HG03196 (cell line): ENCODE data around the gene PDE1C.
"Not testable (repeated sequence)": the region's sequence is repeated elsewhere in the genome, so short reads cannot be mapped to it uniquely, and the experiment has no call there.

Experiments used
- ATAC-seq: cut with Tn5 transposase; IDR thresholded peaks from one replicate; pipeline ENCODE4 v1.9.1; 2021; ENCODE audit not compliant: unreplicated experiment

Gene PDE1C

DNA sequence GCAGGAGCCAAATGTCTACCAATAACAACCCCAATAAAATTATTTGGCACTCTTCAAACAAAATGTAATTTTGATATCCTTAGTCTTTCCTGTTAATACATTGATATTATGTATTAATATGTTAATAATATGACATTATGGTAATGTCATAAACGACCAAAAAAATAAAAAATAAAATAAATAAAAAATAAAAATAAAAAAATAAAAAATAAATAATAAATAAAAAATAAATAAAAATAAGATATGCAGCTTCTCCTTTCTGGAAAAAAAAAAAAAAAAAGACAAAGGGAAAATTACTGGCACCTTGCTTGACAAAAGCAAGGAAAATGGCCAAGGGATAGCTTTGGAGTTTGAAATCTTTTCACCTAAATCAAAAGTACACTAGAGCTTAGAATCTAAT, 214.7 kb downstream of the PDE1C start:
- no peak for ATAC-seq

DNA sequence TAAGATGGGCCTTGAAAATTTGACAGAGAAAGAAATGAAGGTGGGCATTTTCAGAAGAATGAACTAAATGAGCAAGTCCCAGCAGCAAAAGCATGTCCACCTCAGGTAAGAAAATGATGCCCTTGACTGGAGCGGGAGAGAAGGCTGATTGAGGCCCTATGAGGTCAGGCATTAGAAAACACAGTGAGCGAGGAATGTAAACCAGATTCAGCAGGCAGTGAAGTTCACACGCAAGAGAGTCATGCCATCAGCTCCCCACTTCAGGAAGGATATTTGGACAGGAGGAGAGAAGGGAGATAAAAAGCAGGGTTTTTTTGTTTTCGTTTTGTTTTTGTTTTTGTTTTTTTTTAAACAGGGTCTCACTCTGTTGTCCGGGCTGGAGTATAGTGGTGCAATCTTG, 216.8 kb downstream of the PDE1C start:
- no peak for ATAC-seq

DNA sequence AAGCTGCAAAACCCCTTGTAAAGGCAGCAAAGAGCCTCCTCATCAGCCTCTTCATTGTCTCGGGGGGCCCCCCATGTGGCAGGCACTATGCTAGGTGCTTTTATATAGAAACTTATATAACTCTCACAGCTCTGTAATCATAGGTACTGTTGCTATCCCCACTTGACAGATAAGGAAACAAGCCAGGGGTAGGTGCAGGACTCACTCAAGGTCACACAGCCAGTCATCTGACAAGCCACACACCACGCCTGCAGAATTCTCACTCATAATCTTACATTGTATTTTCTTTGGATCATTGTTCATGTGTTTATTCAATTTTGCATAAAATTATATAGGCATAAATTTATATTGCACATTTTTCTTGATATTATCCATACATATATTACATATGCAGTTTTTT, 217.7 kb downstream of the PDE1C start:
- ATAC-seq, result no peak

DNA sequence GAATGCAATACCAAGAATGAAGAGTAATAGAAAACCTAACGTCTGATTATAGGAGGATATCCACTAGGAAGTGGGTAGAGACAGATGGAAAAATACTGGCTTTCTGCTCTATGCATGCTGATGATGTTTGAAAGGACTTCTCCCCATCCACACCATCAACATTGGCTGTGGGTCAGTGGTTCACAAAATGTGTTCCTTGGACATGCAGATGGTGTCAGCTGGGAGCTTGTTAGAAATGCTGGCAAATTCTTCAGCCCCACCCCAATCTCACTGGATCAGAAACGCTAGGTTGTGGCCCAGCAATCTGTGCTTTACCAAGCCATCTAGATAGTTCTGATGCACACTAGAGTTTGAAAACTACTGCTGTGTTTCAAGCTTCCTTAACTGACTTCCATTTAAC, 219.1 kb downstream of the PDE1C start:
- ATAC-seq, result no peak

DNA sequence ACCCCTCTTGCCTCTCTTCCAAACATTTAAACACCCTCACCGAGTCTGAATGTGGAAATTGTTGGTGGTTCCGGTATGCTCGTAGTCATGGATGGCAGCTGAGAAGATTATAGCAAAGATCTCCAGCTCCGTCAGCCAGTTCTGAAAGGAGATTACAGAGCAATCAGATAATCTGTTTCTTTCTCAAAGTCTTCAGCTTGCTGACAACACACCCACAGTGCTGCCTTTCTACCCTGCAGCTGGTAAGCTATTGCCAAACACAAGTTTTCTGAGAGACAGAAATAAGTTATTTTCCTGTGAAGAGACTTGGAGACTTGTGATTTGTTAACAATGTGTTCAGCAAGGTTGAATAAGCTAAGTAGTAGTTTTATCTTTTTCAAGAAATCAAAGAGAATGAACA, 219.6 kb downstream of the PDE1C start:
- no peak for ATAC-seq

DNA sequence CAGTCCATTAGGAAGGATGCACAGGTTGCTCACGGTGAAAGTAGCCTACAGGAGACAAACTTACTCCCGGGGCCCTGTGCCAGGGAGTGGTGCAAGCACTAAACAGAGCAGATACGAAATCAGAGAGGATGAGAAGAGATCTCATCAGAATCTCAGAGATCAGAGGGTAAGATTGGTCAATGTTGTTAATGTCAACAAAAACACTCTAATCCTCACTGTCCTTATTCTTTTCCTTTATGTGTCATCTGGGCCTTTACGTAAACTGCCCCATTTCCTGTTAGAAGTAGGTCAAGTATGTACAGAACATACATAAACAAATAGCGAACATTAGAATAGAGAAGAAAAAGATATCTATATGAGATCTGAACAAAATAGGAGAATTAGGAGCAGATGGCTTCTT, 220.1 kb downstream of the PDE1C start:
- ATAC-seq, result no peak

DNA sequence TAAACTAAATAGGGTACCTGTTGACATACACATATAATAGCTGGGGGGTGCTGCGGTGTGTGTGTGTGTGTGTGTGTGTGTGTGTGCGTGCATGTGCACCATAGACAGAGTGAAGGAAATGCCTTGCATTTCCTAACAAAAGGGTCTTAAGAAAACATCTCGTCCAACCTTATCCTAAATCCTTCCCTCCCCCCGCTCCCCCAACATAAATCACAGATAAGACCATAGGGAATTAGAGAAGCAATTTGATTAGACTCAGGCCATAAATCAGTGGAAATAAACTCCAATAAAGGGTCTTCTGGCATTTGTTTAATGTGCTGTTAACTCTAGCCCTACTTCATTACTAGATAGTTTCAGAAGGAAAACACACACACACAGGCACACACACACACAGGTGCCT, 234.7 kb downstream of the PDE1C start:
- no peak for ATAC-seq

DNA sequence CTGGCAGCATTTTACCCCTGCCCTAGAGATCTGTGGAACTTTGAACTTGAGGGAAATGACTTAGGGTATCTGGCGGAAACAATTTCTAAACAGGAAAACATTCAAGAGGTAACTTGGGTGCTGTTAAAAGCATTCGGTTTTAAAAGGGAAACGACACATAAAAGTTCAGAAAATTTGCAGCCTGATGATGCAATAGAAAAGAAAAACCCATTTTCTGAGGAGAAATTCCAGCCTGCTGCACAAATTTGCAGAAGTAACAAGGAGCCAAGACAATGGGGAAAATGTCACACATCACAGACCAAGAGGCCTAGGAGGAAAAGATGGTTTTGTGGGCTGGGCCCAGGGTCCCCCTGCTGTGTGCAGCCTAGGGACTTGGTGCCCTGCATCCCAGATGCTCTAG, 236.6 kb downstream of the PDE1C start:
- not testable (repeated sequence) for ATAC-seq

DNA sequence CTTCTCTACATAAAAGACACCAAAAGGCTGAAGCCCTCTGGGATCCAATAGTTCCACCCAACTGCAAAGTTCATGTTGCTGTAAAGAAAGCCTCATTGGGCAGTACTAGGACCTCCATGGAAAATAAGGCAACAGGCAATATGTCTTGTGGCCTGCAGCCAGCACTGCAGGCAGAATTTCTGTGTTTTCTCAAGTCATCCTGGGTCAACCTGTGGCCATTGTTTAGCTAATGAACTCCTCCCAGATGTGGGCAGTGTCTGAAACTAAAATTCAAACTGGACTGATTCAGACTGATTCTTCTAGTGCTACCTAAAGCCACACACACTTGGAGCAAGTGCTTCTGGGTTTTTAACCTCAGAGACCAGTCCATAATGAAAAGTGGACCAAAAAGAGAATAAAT, 241.7 kb downstream of the PDE1C start:
- no peak for ATAC-seq

DNA sequence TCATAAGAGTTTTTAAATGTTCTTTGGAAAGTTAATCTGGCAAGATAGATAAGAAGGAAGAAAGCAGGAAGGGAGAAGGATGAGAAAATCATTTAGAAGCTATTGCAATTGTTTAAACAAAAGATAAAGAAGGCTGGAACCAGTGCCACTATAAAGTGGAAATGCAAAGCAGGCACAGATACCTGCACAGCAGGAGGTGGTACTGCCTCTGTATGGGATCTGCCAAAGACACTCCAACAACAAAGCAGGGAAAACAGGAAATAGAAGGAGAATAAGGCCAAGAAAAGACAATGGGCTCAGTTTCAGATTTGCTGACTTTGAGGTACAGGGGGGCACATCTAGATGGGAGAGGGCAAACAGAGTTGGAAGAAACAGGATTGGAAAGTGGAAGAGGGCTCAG, 244.6 kb downstream of the PDE1C start:
- ATAC-seq, result no peak

DNA sequence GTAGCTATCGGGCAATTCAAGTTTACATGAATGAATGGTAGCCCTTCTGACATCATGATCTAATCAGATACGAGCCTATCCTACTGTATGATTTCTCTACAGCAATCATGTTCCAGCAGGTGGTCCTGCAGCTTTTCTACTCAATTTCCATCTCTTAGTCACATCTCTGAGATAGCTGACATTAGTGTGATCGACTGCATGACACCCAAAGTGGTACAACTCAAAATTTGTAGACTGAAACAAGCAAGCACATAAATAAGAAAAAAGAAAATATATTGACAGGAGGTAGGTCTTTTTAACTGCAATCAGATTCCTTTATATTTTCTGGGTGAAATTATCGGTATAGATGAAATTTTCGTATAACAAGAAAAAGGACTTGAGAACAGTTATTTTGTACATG, 251.2 kb downstream of the PDE1C start:
- ATAC-seq, result no peak

DNA sequence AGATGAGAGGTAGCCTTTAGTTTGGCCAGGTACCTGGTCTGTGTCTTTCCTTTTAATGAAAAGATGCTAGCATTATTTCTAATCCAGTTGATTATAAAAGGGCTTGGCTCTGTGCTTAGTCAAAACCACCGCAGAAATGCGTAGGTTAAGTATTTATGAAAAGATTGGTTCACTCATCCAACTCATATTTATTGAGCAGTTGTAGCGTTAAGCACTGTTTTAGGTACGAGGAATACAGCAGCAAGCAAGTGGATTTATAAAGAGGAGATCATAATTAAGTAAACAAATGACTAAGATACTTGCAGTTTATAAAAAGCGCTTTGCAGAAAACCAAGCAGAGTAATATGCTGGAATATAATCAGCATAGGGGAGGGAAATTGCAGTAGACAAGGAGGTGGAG, 253.4 kb downstream of the PDE1C start:
- no peak for ATAC-seq

DNA sequence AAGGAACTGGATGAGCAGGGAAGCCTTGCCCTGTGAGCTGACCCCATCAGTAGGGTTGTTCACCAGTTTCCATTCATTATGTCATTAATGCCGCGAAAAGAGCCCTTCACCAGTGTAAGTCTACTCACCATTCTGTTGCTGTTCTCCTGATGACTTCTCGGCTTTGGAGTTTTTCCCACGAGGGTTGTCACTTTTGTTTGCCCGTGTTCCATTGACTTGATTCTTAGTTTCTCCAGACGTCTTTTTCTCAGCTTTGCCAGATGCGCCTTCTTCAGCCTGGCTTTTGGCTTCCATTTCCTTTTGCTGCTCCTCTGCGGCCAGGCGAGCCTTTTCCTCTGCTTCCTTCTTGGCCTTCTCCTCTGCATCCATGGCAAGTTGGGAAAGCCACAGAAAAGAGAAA, 254.4 kb downstream of the PDE1C start:
- no peak for ATAC-seq

DNA sequence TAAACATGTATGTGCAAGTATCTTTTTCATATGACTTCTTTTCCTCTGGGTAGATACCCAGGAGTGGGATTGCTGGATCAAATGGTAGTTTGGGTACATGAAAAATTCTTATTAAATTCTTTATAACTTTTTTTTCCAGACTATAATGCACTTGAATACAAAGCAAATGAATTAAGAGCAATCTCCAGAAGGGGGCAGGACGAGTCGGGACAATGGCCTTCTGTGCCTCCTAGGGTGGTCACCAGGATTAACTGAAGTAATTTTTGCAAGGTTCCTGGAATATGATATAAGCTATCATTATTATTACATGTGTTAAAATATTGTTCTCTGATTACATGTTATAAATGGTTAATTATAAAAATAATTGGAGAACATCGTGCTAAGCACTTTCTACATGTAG, 256.0 kb downstream of the PDE1C start:
- no peak for ATAC-seq

DNA sequence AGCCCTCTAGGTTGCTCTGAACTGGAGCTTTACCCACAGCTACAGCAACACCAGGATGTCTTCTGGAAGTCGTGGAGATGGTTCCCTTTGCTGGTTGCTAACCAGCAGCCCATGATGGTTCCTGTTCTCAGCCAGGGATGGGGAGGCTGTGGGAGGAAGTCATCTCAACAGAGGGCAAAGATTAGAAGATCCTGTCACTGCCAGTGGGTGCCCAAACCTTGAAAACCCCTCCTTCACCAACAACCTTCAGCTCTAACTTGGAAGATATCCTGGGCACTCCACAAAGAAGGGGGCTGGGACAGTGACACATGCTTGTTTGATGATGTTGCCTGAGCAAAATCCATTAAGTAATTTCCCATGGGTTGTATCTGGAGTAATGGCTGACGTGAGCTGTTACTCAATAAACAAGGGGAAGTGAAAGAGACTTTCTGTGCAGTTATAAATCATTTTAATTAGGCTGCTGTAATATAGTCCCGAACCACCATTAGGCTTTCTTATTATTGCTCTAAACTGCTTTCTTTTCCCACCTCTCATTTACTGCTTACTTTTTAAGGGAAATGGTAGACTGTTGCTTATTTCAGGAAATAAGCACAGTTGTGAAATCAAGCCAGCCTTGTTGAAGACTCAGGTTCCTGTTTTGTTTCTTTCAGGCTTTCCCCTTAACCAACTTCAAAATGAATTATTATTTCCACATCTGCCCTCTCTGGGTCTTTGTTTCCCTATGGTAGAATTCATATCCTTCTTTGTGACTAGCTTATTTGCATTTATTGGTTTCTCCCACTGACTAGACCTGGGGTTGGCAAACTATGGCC, 258.4 kb downstream of the PDE1C start:
- ATAC-seq, result peak; percentile 61

DNA sequence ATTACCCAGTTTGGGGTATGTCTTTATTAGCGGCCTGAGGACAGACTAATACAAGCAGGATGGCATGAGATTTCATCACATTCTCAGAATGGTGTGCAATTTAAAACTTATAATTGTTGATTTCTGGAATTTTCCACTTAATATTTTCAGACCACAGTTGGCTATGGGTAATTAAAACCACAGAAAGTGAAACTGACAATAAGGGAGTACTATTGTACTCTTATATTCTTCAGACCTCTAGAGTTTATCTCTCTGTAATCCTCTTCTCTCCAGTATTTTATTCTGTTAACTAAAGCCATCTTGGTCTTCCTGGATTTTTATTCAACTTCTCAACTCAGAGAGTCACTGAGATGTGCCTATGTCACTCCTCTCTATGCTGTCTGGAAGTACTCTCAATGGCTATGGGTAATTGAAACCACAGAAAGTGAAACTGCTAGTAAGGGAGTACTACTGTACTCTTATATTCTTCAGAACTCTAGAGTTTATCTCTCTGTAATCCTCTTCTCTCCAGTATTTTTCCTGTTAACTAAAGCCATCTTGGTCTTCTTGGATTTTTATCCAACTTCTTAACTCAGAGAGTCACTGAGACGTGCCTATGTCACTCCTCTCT, 264.9 kb downstream of the PDE1C start:
- ATAC-seq, result peak; percentile 91

DNA sequence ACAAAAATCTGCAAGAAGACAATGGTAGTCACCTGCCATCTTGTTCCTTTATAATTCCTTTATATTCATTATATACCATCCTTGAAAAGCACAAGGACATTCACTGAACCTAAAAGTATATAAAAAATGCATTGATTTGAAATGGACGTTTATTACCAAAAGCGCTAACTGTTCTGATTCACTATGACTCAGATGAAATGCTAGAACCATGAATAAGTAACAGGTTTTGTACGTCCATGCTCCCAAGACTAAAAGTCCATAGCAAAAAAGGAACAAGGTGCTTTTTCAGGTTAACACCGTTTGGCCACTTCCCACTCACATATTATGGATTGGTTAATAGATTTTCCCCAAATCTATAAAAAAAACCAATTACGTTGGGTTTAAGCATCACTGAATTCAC, 273.8 kb downstream of the PDE1C start:
- ATAC-seq, result no peak

DNA sequence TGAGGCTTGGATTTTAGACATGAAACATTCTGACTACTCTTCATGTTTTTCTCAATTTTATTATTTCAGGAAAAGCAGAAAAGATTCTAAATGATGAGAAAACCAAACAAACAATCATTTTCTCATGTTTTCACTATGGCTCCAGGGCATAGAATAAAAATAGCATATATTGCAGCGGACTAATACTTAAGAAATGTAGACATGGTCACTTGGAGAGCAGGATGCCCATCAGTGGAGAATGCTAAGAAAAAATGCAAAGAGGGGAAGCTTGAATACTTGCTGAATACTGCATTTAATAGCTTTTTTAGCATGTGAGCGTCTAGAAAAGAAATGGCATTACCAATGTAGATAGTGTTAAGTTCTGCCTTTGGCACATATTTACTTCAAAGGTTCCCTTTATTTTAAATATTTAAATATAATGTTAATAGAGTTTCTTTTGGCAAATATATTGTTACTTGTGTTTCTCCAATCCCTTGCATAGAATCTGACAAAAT, 275.3 kb downstream of the PDE1C start:
- ATAC-seq, result no peak

DNA sequence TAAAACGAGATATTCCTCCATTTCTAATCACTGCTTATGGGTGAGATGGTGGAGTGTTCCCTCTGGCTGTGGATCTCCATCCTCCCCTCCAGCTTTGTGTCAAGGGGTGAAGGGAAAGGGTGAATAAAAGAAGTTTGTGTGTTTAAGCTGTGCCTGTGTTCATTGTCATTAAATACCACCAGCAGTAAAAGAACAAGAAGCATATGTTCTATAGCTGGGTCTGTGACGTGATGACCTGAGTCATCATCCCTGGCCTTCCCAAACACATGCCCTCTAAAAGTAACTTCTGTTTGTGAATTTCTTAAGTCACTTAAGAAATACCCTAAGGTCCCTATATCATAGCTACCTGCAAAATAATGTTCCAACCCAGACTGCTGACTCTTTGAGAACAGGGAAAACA, 278.3 kb downstream of the PDE1C start:
- no peak for ATAC-seq

DNA sequence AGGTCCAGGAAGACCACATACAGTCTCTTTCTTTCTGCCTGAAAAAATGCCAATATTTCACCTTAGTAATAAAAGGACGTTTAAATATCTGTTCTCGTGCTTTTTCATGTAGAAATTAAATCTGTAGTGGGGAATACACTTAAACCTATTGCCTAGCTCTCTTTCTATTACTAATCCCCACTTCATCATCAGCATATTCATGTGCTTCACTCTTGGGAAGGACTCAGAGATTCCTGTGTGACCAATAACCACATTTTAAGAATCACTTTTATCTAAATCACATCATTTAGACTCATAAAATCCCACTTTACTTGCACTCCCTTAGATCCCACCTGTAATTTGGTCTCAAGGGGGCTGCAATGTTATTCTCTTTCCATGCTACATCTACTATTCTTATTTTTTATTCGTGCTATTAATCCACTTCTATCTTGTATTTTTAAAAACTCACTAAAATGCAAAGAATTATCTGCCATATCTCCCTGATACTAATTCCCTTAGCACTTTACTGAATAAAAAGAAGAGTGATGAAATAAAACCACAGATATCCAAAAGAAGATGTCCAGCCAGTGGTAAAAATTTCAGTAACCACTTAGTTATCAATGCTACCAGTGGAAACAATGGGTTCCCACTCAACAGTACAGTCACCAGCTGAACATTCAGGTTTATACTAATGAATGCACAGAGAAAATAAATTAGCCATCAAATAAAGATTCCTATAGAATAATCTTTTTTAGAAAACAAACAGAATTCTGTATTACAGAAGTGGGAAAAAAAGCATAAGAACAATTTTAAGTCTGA, 281.1 kb downstream of the PDE1C start:
- ATAC-seq, result no peak

DNA sequence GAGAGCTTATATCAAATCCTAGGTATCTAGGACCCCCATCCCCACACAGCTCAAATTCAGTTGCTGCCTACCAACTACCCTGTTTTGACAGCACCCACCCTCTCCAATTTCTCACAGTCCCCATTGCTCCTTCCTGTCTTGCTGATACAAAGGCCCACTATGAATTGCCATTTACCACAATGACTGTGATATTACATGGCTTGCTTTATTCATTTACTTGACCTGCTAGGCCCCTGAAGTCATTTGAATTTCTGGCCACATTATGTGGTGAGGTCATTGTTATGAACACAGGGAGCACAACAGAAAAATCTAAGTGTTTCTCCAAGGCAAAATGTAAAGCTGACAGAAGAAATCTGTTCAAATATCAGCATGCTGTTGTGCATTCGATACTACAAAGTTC, 281.8 kb downstream of the PDE1C start:
- ATAC-seq, result peak; percentile 78

DNA sequence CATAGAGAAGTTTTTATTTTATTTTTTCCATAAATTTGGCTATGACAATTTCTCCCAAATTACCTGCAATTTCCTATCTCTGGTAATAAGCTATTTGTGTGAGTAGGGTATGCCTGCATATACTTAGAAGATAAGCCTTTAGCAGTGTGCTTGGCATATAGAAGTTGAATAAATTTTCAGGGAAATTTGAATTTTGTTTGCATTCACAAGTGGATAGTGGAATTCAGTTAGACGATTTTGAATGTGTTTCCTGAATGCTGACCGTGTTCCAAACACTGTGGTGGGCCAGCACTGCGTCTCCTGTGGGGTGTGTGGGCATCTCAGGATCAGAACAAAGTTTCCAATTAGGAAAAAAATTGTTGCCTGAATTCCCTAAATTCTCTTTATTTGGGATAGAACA, 283.9 kb downstream of the PDE1C start:
- no peak for ATAC-seq
